ENCODE results near the gene NT5M.

The NT5M gene

DNA sequence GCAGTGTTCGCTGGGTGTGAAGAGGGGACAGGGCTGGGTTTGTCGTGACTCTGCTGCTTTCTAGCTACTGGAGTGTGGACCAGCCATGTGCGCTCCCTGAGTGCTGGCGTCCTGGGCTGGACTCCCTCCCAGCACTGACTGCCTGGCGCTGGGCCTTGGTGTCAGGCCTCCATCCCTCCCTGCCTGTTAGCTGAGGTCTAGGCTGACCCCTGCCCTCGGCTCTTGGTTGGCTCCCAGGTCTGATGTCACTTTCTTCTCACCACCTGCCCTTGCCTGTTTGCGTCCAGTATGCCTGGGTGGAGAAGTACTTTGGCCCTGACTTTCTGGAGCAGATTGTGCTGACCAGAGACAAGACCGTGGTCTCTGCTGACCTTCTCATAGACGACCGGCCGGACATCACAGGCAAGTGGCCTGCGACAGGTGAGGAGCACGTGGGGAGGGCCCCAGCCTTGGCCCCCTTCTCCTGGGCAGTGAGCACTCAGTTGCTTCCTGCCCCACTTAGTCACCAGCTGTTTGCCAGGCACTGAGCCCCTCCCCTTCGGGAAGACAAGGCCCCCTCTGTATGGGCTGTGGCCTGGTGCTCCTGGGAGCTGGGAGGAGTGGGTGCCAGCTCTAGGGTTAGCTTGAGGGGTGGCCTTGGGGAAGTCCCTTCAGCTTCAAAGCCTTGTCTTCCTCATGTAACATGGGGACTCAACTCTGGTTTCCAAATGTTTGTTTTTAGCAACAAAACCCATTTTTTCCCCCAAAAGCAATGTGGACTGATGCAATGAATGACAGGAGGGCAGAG is 41.5 kb downstream of the NT5M start:
- DNase-seq (ENCODE audit: low spot score): no peak
- no peak for TF ChIP-seq CTCF (IDR thresholded peaks at IDR 0.05; ENCODE audit: extremely low read depth, missing control alignments)

GRCh38 chr17:17345294-17345597 is 42.1 kb downstream of the NT5M start:
- no peak for TF ChIP-seq CTCF (IDR thresholded peaks at IDR 0.05; ENCODE audit: extremely low read depth, missing control alignments)
- DNase-seq (ENCODE audit: low spot score): no peak

GRCh38 chr17:17345686-17346427 is 42.7 kb downstream of the NT5M start:
- DNase-seq (ENCODE audit: low spot score): no peak
- TF ChIP-seq CTCF (IDR thresholded peaks at IDR 0.05; ENCODE audit: extremely low read depth, missing control alignments): no peak

DNA sequence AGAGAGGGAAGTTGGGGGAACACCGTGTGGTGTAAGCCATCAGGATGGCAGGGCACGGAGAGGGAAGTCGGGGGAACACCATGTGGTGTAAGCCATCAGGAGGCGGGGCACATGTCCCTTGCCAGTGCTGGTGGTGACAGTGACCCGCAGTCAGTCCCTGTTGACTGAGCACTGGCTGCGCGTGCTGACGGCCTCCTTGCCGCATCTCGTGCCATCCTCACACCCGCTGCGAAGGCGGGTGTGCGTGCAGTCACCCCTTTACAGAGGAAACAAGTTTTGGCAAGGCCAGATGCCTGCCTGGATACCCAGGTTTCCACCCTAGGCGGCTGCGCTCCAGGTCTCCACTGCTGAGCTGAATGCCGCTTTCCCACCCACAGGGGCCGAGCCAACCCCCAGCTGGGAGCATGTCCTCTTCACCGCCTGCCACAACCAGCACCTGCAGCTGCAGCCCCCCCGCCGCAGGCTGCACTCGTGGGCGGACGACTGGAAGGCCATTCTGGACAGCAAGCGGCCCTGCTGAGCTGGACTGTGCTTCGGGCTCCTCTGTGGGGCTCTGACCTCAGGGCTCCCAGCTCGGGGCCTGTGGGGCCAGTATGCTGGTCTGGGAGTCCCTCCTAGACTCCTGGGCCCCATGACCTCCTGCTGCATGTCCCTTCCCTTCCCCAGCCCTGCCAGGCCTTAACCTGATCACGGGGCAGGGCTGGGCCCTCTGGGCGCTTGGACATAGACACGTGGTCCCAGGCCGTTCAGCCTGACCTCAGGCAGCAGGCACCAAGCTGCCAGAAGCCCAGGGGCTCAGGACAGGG is 43.5 kb downstream of the NT5M start:
- no peak for TF ChIP-seq CTCF (IDR thresholded peaks at IDR 0.05; ENCODE audit: extremely low read depth, missing control alignments)
- DNase-seq (ENCODE audit: low spot score): no peak

GRCh38 chr17:17347234-17347955 is 44.2 kb downstream of the NT5M start:
- TF ChIP-seq CTCF (IDR thresholded peaks at IDR 0.05; ENCODE audit: extremely low read depth, missing control alignments): no peak
- DNase-seq (ENCODE audit: low spot score): no peak

DNA sequence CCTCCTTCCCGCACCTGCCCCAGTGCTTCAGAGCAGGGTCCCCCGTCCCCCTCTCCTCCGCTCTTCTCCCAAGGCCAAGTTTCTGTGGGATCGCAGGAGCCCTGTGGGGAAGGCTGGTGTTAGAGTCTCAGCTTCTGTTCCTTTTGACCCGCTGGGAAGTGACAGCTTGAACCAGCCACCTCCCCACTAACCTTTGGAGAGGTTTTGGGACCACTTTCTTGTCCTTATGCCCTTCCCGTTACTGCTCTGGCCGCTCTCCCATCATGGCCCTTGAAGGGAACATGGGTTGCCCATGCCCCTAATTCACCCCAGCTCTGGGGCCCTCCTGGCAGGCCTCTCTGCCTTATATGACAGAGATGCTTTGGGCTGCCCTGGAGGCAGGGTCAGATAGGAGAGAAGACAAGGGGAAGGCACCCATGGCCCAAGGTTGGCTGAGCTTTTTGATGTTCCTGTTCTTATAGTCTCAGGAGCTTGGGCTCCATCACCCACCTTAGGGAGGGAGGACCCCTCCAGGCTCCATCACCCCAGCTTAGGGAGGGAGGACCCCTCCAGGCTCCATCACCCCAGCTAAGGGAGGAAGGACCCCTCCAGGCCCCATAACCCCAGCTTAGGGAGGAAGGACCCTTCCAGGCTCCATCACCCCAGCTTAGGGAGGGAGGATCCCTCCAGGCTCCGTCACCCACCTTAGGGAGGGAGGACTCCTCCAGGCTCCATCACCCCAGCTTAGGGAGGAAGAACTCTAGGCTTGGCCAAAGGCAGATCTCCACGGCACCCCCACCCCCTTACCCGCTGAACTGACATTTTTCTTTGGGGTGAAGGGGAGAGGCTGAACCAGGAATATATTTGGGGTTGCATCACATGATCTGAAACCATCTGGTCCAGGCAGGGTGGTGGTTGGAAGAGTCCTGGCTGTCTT is 45.0 kb downstream of the NT5M start:
- no peak for DNase-seq (ENCODE audit: low spot score)
- TF ChIP-seq CTCF (IDR thresholded peaks at IDR 0.05; ENCODE audit: extremely low read depth, missing control alignments): no peak
